EL (cell line): Measurements from ENCODE around the gene CFAP46.
"Not testable (repeated sequence)": the region's sequence is repeated elsewhere in the genome, so short reads cannot be mapped to it uniquely, and the experiment has no call there.

Source experiments
- DNase-seq: peaks from one replicate; pipeline ENCODE4 v3.0.0-alpha.2; 2016

Gene CFAP46

GRCh38 chr10:132803416-132804210, 138.8 kb downstream of the CFAP46 start:
- DNase-seq = no peak

GRCh38 chr10:132802694-132803320, 139.6 kb downstream of the CFAP46 start:
- no peak for DNase-seq

- no peak for DNase-seq
Measured at GRCh38 chr10:132802048-132802447, 140.3 kb downstream of the CFAP46 start.

GRCh38 chr10:132799865-132800264, 142.5 kb downstream of the CFAP46 start:
- no peak for DNase-seq

GRCh38 chr10:132798876-132799275, 143.5 kb downstream of the CFAP46 start:
- no peak for DNase-seq

- no peak for DNase-seq
Measured at GRCh38 chr10:132798403-132798802, 144.0 kb downstream of the CFAP46 start.

GRCh38 chr10:132797986-132798385, 144.4 kb downstream of the CFAP46 start:
- not testable (repeated sequence) for DNase-seq

- no peak for DNase-seq
Measured at GRCh38 chr10:132796846-132797245, 145.5 kb downstream of the CFAP46 start.

- DNase-seq = no peak
Measured at GRCh38 chr10:132793871-132794849, 148.2 kb downstream of the CFAP46 start.

GRCh38 chr10:132793213-132793612, 149.2 kb downstream of the CFAP46 start:
- no peak for DNase-seq

GRCh38 chr10:132792796-132793195, 149.6 kb downstream of the CFAP46 start:
- DNase-seq = no peak

- DNase-seq = not testable (repeated sequence)
Measured at GRCh38 chr10:132792099-132792498, 150.3 kb downstream of the CFAP46 start.

- no peak for DNase-seq
Measured at GRCh38 chr10:132790934-132791829, 151.2 kb downstream of the CFAP46 start.

GRCh38 chr10:132790470-132790869, 151.9 kb downstream of the CFAP46 start:
- DNase-seq = no peak

- DNase-seq = no peak
Measured at GRCh38 chr10:132789659-132790148, 152.7 kb downstream of the CFAP46 start.

GRCh38 chr10:132788831-132789219, 153.5 kb downstream of the CFAP46 start:
- DNase-seq = no peak

- no peak for DNase-seq
Measured at GRCh38 chr10:132788180-132788830, 154.1 kb downstream of the CFAP46 start.

- no peak for DNase-seq
Measured at GRCh38 chr10:132787495-132788179, 154.7 kb downstream of the CFAP46 start.

GRCh38 chr10:132786884-132787494, 155.4 kb downstream of the CFAP46 start:
- no peak for DNase-seq

- DNase-seq = no peak
Measured at GRCh38 chr10:132786476-132786883, 155.9 kb downstream of the CFAP46 start.
